Ectodermal cell (in vitro differentiated cells): ENCODE data around the gene CERT1.

ENCODE experiments used
- H3K27ac ChIP-seq: 2 replicates; pipeline ENCODE4 v1.7.0; 2013; ENCODE audit warnings: mild to moderate bottlenecking, low read depth, low read length; ENCODE audit not compliant: insufficient read depth, poor library complexity, severe bottlenecking
- H3K27me3 ChIP-seq: 2 replicates; pipeline ENCODE4 v1.7.0; 2013; ENCODE audit warnings: mild to moderate bottlenecking, low read length; ENCODE audit not compliant: insufficient read depth, control insufficient read depth, poor library complexity, severe bottlenecking
- H3K36me3 ChIP-seq: one replicate; pipeline ENCODE4 v1.7.0; 2013; ENCODE audit warnings: low read length; ENCODE audit not compliant: control insufficient read depth, insufficient read depth
- H3K4me1 ChIP-seq: one replicate; pipeline ENCODE4 v1.7.0; 2013; ENCODE audit warnings: low read length; ENCODE audit not compliant: control insufficient read depth, insufficient read depth
- H3K4me3 ChIP-seq: 2 replicates; pipeline ENCODE4 v1.7.0; 2013; ENCODE audit warnings: low read depth, low read length, control low read depth; ENCODE audit not compliant: insufficient read depth
- H3K9me3 ChIP-seq: 2 replicates; pipeline ENCODE4 v1.7.0; 2013; ENCODE audit warnings: mild to moderate bottlenecking, low read length, moderate library complexity; ENCODE audit not compliant: control insufficient read depth
- WGBS, 2 experiments: methylation state at CpG; one replicate each; pipeline ENCODE4 v1.1.7; 2013; ENCODE audit warnings: missing lambda C conversion rate in 2 of 2; 5-methylcytosine and 5-hydroxymethylcytosine counted together

CERT1 gene

DNA sequence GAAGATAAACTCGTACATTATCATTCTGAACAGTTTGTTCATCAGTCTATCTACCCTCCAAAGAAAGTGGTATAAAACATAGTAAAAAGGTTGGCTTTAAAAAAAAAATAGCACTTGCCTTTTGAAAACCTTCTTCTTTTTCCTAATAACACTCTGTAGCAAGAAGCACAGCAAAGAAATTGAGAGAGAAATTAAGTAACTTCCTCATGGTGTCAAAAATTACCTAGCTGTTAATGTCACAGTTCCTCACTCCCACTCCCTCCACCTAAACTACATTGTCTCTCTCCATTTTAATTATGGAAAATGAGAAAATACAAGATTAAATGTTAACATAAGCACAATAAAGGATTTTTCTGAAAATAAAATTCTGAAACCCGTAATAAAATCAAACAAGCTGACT lies 72.2 kb downstream of the CERT1 start:
- Histone ChIP-seq H3K4me1 (no peaks in the 10 kb centered on the region), H3K27me3 (no peaks in the 10 kb centered on the region), H3K27ac (no peak overlapping the region), H3K4me3 (no peak overlapping the region), H3K36me3 (no peaks in the 10 kb centered on the region), H3K9me3 (no peaks in the 10 kb centered on the region)
- 80 to 92% methylated on average over 1 of the region's 2 CpGs for WGBS, 2 experiments

DNA sequence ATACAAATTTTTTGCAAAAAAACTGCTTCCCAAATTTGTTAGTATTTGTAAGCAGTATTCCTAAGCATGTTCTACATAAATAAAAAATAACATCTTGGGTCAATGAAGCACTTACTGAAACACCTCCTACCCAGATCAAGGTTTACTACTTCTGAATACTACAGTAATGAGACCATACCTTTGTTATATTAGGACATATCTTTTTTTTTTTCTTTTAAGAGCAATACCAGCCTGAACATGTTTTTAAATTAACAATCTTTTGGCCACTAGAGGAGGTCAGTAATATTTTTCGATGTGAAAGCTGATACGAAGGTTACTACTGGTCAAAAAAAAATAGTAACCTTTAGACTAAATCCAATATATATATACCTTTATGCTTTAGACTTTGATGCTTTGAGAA lies 72.7 kb downstream of the CERT1 start:
- 100% methylated on average over 2 of the region's 2 CpGs; no CpG with 5 or more reads in 1 of the 2 experiments for WGBS, 2 experiments
- Histone ChIP-seq H3K4me3 (no peak overlapping the region), H3K9me3 (no peaks in the 10 kb centered on the region), H3K4me1 (no peaks in the 10 kb centered on the region), H3K36me3 (no peaks in the 10 kb centered on the region), H3K27me3 (no peaks in the 10 kb centered on the region), H3K27ac (no peak overlapping the region)

DNA sequence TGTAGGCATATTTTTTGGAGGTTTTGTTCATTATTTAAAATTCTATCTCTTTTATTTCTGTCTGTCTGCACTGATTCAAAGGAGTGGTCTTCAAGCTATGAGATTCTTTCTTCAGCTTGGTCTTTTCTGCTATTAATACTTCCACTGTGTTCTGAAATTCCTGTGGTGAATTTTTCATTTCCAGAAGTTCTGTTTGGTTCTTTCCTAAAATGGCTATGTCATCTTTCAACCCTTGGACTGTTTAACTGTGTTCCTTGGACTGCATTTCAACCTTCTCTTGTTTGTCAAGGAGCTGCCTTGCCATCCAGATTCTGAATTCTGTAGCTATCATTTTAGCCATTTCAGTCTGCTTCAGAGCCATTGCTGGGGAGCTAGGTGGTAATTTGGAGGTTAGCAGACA lies 76.3 kb downstream of the CERT1 start:
- Histone ChIP-seq H3K9me3 (no peaks in the 10 kb centered on the region), H3K27ac (no peak overlapping the region), H3K27me3 (no peaks in the 10 kb centered on the region), H3K4me3 (no peak overlapping the region), H3K4me1 (no peaks in the 10 kb centered on the region), H3K36me3 (no peaks in the 10 kb centered on the region)

DNA sequence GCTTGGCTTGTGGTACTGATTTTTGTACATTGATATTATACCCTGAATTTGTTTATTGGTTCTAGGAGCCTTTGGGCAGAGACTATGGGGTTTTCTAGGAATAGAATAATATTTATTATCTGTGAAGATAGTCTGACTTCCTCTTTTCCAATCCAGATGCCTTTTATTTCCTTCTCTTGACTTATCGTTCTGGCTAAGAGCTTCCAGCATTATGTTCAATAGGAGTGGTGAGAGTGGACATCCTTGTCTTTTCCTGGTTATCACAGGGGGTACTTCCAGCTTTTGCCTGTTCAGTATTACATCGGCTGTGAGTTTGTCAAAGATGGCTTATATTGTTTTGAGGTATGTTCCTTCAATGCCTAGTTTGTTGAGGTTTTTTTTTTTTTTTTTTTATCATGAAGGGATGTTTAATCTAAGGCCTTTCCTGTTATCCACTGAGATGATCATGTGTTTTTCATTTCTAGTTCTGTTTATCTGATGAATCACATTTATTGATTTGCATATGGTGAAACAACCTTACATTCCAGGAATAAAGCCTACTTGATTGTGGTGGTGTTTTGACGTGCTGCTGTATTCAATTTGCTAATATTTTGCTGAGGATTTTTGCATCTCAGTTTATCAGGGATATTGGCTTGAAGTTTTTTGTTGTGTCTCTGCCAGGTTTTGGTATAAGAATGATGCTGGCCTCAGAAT lies 77.5 kb downstream of the CERT1 start:
- Histone ChIP-seq H3K4me3 (no peak overlapping the region), H3K27ac (no peak overlapping the region), H3K27me3 (no peaks in the 10 kb centered on the region), H3K36me3 (no peaks in the 10 kb centered on the region), H3K9me3 (no peaks in the 10 kb centered on the region), H3K4me1 (no peaks in the 10 kb centered on the region)
- 97 to 99% methylated on average over 3 of the region's 3 CpGs for WGBS, 2 experiments

DNA sequence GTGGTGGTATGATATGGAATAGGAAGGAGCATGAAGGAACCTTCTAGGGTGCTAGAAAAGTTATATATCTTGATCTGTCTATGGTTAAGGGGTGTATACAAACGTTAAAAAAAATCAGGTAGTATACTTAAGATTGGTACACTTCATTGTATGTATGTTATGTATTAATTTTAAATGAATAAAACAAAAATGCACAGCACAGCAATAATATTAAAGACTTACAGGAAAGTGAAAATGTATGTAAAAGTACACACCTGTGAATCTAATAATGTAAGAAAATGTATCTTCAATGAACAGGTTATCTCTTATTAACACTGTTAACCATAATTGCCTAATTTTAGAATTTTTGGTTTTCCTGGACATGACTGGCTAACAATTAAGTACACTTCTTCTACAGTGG lies 97.2 kb downstream of the CERT1 start:
- WGBS, 2 experiments = 100% methylated on average over 1 of the region's 1 CpG; no CpG with 5 or more reads in 1 of the 2 experiments
- Histone ChIP-seq H3K9me3 (no peaks in the 10 kb centered on the region), H3K4me3 (no peak overlapping the region), H3K4me1 (no peaks in the 10 kb centered on the region), H3K27ac (no peak overlapping the region), H3K36me3 (no peaks in the 10 kb centered on the region), H3K27me3 (no peaks in the 10 kb centered on the region)

DNA sequence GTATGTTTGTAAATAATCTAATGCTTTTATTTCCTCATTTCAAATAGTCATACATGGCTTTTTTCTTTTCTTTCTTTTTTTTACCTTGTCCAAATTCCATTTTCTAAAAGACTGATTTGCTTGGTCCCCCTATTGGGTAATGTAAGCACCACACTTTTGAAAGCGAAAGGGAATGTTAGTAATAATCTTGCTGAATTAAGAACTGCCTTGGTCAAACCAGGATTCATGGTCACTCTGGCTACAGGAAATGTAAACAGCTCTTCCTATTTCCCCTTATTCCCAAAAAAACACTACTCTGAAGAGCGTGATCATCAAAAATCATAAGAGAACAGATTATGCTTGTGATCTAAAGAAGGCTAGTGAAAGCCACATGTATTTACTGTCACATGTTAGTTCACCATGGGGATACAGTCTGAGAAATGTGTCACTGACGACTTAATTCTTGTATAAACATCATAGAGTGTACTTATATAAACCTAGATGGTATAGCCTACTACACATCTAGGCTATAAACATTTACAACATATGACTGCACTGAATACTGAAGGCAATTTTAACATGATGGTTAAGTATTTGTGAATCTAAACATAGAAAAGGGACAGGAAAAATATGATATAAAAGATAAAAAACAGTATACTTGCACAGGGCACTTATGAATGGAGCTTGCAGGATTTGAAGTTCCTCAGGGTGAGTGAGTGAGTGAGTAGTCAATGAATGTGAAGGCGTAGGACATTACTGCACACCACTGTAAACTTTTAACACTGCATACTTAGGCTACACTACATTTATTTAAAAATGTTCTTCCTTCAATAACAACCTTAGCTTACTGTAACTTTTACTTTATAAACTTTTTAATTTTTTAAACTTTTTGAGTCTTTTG lies 99.1 kb downstream of the CERT1 start:
- Histone ChIP-seq H3K36me3 (no peaks in the 10 kb centered on the region), H3K27ac (no peak overlapping the region), H3K27me3 (no peaks in the 10 kb centered on the region), H3K4me3 (no peak overlapping the region), H3K4me1 (no peaks in the 10 kb centered on the region), H3K9me3 (no peaks in the 10 kb centered on the region)
- WGBS, 2 experiments = 78 to 81% methylated on average over 2 to 4 of the region's 4 CpGs

DNA sequence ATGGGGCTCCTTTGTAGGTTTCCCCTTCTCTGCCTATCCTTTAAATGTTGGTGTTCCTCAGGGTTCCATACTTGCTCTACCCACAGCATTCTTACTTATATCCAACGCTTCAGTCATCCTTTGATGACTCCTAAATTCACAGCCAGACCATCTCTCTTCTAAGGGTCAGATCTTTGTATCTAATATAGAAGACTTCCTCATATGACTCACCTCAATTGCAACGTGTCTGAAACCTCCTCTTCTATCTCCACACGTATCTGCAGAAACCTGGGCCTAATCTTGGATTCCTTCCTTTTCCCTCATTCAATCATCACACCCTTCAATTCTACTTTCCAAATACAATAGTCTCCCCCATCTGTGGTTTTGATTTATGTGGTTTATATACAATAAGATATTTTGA lies 106.1 kb downstream of the CERT1 start:
- Histone ChIP-seq H3K36me3 (peaks cover 7% of the 10 kb centered on the region), H3K4me3 (no peak overlapping the region), H3K9me3 (no peaks in the 10 kb centered on the region), H3K27ac (no peak overlapping the region), H3K4me1 (no peaks in the 10 kb centered on the region), H3K27me3 (no peaks in the 10 kb centered on the region)
- WGBS, 2 experiments = 78 to 81% methylated on average over 3 of the region's 3 CpGs

DNA sequence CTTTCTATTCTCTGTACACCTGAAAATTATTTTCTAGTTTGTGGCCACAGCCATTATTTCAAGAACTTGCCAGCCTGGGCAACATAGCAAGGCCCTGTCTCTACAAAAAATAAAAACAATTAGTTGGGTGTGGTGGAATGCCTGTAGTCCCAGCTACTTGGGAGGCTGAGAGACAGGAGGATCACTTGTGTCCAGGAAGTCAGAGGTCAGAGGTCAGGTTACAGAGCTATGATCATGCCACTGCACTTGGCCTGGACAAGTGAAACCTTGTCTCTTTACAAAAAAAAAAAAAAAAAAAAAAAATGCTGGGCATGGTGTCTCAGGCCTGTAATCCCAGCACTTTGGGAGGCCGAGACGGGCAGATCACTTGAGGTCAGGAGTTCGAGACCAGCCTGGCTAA lies 116.2 kb downstream of the CERT1 start:
- H3K36me3 ChIP-seq = peaks cover under 1% of the 10 kb centered on the region
- no peak overlapping the region for H3K27ac ChIP-seq
- H3K4me3 ChIP-seq = no peak overlapping the region
- H3K27me3 ChIP-seq = no peaks in the 10 kb centered on the region
- H3K9me3 ChIP-seq = no peaks in the 10 kb centered on the region
- WGBS, 2 experiments = 94% methylated on average over 3 of the region's 3 CpGs
- no peaks in the 10 kb centered on the region for H3K4me1 ChIP-seq

DNA sequence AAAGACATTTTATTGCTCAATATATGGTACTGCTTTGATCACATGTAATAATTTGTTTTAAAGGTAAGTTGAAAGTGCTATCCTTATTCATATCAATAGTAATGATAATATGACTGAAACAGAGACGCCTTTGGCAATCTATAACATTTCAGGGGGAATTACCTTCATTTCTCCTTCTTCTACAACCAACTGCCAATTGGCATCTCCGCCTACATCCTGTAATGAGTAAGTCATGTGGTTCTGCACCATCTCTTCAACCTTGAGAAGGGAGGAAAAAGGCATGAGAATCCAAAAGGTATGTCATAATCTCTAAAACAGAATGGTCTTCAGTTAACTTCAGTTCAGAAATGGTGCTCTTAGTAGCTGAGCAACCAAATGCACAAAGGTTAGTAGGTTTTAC lies 122.0 kb downstream of the CERT1 start:
- Histone ChIP-seq H3K36me3 (peaks cover 5% of the 10 kb centered on the region), H3K4me1 (no peaks in the 10 kb centered on the region), H3K4me3 (no peak overlapping the region), H3K9me3 (no peaks in the 10 kb centered on the region), H3K27ac (no peak overlapping the region), H3K27me3 (no peaks in the 10 kb centered on the region)
- 83 to 100% methylated on average over 1 to 2 of the region's 2 CpGs for WGBS, 2 experiments

DNA sequence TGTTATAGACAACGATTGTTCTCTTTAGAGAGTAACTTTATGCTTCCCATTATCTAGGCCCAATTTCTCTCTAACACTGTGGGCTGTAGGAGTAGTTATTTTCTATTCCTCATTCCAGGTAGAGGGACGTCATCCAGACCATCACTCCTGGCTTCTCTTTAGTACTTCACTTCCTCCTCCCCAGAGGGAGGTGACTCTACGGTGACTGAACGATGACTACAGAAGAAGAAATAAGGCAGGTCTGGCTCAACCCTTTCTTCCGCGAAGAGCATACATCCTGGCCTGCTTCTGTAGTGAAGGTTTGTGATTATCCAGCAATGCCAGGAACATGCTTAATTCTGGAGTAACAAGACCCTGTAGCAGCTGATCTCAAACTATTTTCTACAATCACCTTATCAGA lies 123.6 kb downstream of the CERT1 start:
- Histone ChIP-seq H3K27me3 (no peaks in the 10 kb centered on the region), H3K36me3 (peaks cover 9% of the 10 kb centered on the region), H3K9me3 (no peaks in the 10 kb centered on the region), H3K4me3 (no peak overlapping the region), H3K4me1 (no peaks in the 10 kb centered on the region), H3K27ac (no peak overlapping the region)
- WGBS, 2 experiments = 97% methylated on average over 6 of the region's 6 CpGs
